ENCODE data around the gene CNNM4.

Gene CNNM4

GRCh38 chr2:96809951-96810782 lies 49.5 kb downstream of the CNNM4 start:
- DNase-seq = peak in 8 of 56 donors; percentile 8 to 48 (median 24)

GRCh38 chr2:96810783-96811192 lies 50.1 kb downstream of the CNNM4 start:
- DNase-seq = no peak

GRCh38 chr2:96811917-96812316 lies 51.2 kb downstream of the CNNM4 start:
- no peak for DNase-seq

GRCh38 chr2:96813656-96814055 lies 53.0 kb downstream of the CNNM4 start:
- no peak for DNase-seq

GRCh38 chr2:96815326-96816126 lies 54.8 kb downstream of the CNNM4 start:
- DNase-seq = peak in 13 of 56 donors; percentile 39 to 64 (median 52)

- peak in 55 of 56 donors; percentile 76 to 98 (median 93) for DNase-seq
Measured at GRCh38 chr2:96816127-96816835, 55.6 kb downstream of the CNNM4 start, which contains the start of gene CNNM3. CNNM3 (plus strand) TSS chr2:96816268; CDS start chr2:96816278, 10 bp downstream.

- peak in 2 of 56 donors; percentile 44 to 54 for DNase-seq
Measured at GRCh38 chr2:96816836-96817702, 56.4 kb downstream of the CNNM4 start.

- no peak for DNase-seq
Measured at GRCh38 chr2:96817882-96818281, 57.2 kb downstream of the CNNM4 start.

- no peak for DNase-seq
Measured at GRCh38 chr2:96819128-96819875, 58.6 kb downstream of the CNNM4 start.

- no peak for DNase-seq
Measured at GRCh38 chr2:96819876-96820511, 59.3 kb downstream of the CNNM4 start.

- DNase-seq = no peak
Measured at GRCh38 chr2:96821113-96821675, 60.5 kb downstream of the CNNM4 start.

- no peak for DNase-seq
Measured at GRCh38 chr2:96822786-96823185, 62.1 kb downstream of the CNNM4 start.

GRCh38 chr2:96823198-96823597 lies 62.5 kb downstream of the CNNM4 start:
- DNase-seq = no peak

GRCh38 chr2:96824079-96824870 lies 63.6 kb downstream of the CNNM4 start:
- no peak for DNase-seq

GRCh38 chr2:96825057-96825456 lies 64.4 kb downstream of the CNNM4 start:
- no peak for DNase-seq

- no peak for DNase-seq
Measured at GRCh38 chr2:96826546-96827278, 66.0 kb downstream of the CNNM4 start.

GRCh38 chr2:96828436-96828835 lies 67.7 kb downstream of the CNNM4 start:
- no peak for DNase-seq

All from nucleus accumbens (tissue), 56 donors.